Stimulated activated CD4-positive, alpha-beta T cell treated with anti-CD3 and anti-CD28 coated beads, Interleukin-4, amount 100 ng/mL, for 24 hours (primary cell): ENCODE data around the gene NCAPG.

Experiments
- DNase-seq: peaks from one replicate; pipeline ENCODE4 v3.0.0-alpha.2; 2020

The NCAPG gene

GRCh38 chr4:17875402-17876070 lies 64.8 kb downstream of the NCAPG start:
- no peak for DNase-seq

- no peak for DNase-seq
These were observed 66.2 kb downstream of the NCAPG start for GRCh38 chr4:17876943-17877342.

GRCh38 chr4:17877661-17878060 lies 66.9 kb downstream of the NCAPG start:
- no peak for DNase-seq

GRCh38 chr4:17884063-17884462 lies 73.3 kb downstream of the NCAPG start:
- DNase-seq, result no peak

- no peak for DNase-seq
These were observed 73.7 kb downstream of the NCAPG start for GRCh38 chr4:17884511-17884910.

GRCh38 chr4:17889692-17890091 lies 78.9 kb downstream of the NCAPG start:
- DNase-seq, result no peak

- DNase-seq, result no peak
These were observed 83.6 kb downstream of the NCAPG start for GRCh38 chr4:17894421-17894820.
